Keratinocyte (primary cell): ENCODE results near the gene HMG20A. TPM values are rescaled to one million over a fixed set of nuclear protein-coding genes. Genes with fewer than 3 reads are reported as not detected.

ENCODE experiments used
- DNase-seq: peaks from one replicate; pipeline ENCODE4 v3.0.0-alpha.2; 2011; ENCODE audit warnings: low read depth, missing footprints, low spot score
- FAIRE-seq: peaks from 2 replicates; lab custom pipeline; 2011; peaks lifted over from hg19 to GRCh38; lab: Jason Lieb, UNC
- H2AFZ ChIP-seq: 2 replicates; pipeline ENCODE4 v1.6.0; 2012; ENCODE audit warnings: low read length, control low read depth, inconsistent platforms; ENCODE audit not compliant: control insufficient read depth
- H3K27ac ChIP-seq: 2 replicates; pipeline ENCODE4 v1.5.1; 2011; ENCODE audit warnings: low read length; ENCODE audit not compliant: control insufficient read depth, insufficient read depth
- H3K27me3 ChIP-seq: 3 replicates; pipeline ENCODE4 v1.6.0; 2011; ENCODE audit warnings: low read length; ENCODE audit not compliant: control insufficient read depth, insufficient read depth; ENCODE audit errors: extremely low read depth
- H3K36me3 ChIP-seq, 2 experiments: 2 replicates in 1 of 2; 3 replicates in 1 of 2; pipeline ENCODE4 v1.5.1; 2011; ENCODE audit warnings: low read length in 2 of 2, mild to moderate bottlenecking in 1 of 2; ENCODE audit not compliant: control insufficient read depth in 2 of 2, insufficient read depth in 2 of 2; ENCODE audit errors: extremely low read depth in 1 of 2
- H3K4me1 ChIP-seq: 3 replicates; pipeline ENCODE4 v1.5.1; 2011; ENCODE audit warnings: low read length; ENCODE audit not compliant: control insufficient read depth, insufficient read depth; ENCODE audit errors: extremely low read depth
- H3K4me2 ChIP-seq: 3 replicates; pipeline ENCODE4 v1.6.0; 2011; ENCODE audit warnings: low read depth, low read length; ENCODE audit not compliant: control insufficient read depth, insufficient read depth; ENCODE audit errors: extremely low read depth
- H3K4me3 ChIP-seq, 3 experiments: fragments of 200-600 bp in 1 of 3; sonication (generic) in 1 of 3; 2 replicates in 2 of 3; 3 replicates in 1 of 3; pipeline ENCODE4 v1.5.1; 2011 to 2016; ENCODE audit warnings: low read length in 3 of 3, mild to moderate bottlenecking in 3 of 3, control low read depth in 2 of 3, inconsistent platforms in 1 of 3, low read depth in 1 of 3, mixed read lengths in 1 of 3, mixed run types in 1 of 3, moderate library complexity in 1 of 3; ENCODE audit not compliant: control insufficient read depth in 2 of 3, insufficient read depth in 2 of 3; ENCODE audit errors: extremely low read depth in 1 of 3
- H3K79me2 ChIP-seq: 2 replicates; pipeline ENCODE4 v1.6.0; 2012; ENCODE audit warnings: low read length; ENCODE audit not compliant: control insufficient read depth, insufficient read depth
- H3K9ac ChIP-seq: 3 replicates; pipeline ENCODE4 v1.6.0; 2011; ENCODE audit warnings: low read length; ENCODE audit not compliant: control insufficient read depth, insufficient read depth; ENCODE audit errors: extremely low read depth
- H3K9me1 ChIP-seq: 3 replicates; pipeline ENCODE4 v1.6.0; 2011; ENCODE audit warnings: low read length; ENCODE audit not compliant: control insufficient read depth, insufficient read depth; ENCODE audit errors: extremely low read depth
- H3K9me3 ChIP-seq: 2 replicates; pipeline ENCODE4 v1.5.1; 2012; ENCODE audit warnings: low read depth, low read length; ENCODE audit not compliant: control insufficient read depth
- H4K20me1 ChIP-seq: 3 replicates; pipeline ENCODE4 v1.6.0; 2011; ENCODE audit warnings: low read length; ENCODE audit not compliant: control insufficient read depth, insufficient read depth; ENCODE audit errors: extremely low read depth
- EZH2 ChIP-seq: IDR thresholded peaks from one replicate; pipeline ENCODE4 v1.6.1; 2012; ENCODE audit warnings: inconsistent platforms, mild to moderate bottlenecking, low read length, moderate library complexity
- dilution Hi-C: fragments of 300-500 bp; cut with MboI; formaldehyde crosslinking; loops from one replicate; pipeline ENCODE4 v1.7.0; 2020; ENCODE audit warnings: low sequenced_read_pairs; ENCODE audit not compliant: extremely low pct_ligation_motif_present
- polyA plus RNA-seq, 5 experiments: library from polyadenylated mRNA; depleted of rRNA in 3 of 5; stranded (reverse) in 3 of 5; stranded (forward) in 1 of 5; unstranded in 1 of 5; fragments of >200 nt; gene quantifications; 1 replicate in 1 of 5; 2 replicates in 3 of 5; 3 replicates in 1 of 5; pipeline versions ENCODE4 v1.2.1 to v1.2.3, GENCODE V29; 2011 to 2012; ENCODE audit warnings: missing spikeins in 2 of 5, low read depth in 1 of 5, low replicate concordance in 1 of 5
- TF ChIP-seq, protein P1 (sequence below), 3 experiments: IDR thresholded peaks in 1 of 3; conservative IDR thresholded peaks in 1 of 3; optimal IDR thresholded peaks in 1 of 3; 2 replicates in 2 of 3; 3 replicates in 1 of 3; pipeline versions ENCODE3 to v1.5.1; 2011; ENCODE audit warnings: low read length in 3 of 3, mild to moderate bottlenecking in 3 of 3, moderate library complexity in 2 of 3, control low read depth in 1 of 3, inconsistent platforms in 1 of 3; ENCODE audit not compliant: insufficient read depth in 2 of 3; ENCODE audit errors: extremely low read depth in 1 of 3

Gene HMG20A
- polyA plus RNA-seq, 1 donor (not counting 4 experiments of a cell fraction or from before 2014, with no cell fraction given) = 44.6 TPM

GRCh38 chr15:77496715-77497109 is 76.0 kb downstream of the HMG20A start:
- Histone ChIP-seq H2AFZ (peak overlapping the region; percentile 76), H3K9ac (peak overlapping the region; percentile 23), H4K20me1 (no peaks in the 10 kb centered on the region), H3K27ac (no peak overlapping the region), H3K27me3 (no peaks in the 10 kb centered on the region), H3K9me3 (no peaks in the 10 kb centered on the region), H3K36me3 (no peaks in the 10 kb centered on the region), H3K9me1 (no peaks in the 10 kb centered on the region), H3K4me2 (peak overlapping the region; percentile 55), H3K79me2 (no peaks in the 10 kb centered on the region), H3K4me1 (peaks cover 17% of the 10 kb centered on the region), H3K4me3 (no peak overlapping the region)
- DNase-seq (peak; percentile 15), FAIRE-seq (peak; percentile 68)
- TF ChIP-seq, protein P1, sequence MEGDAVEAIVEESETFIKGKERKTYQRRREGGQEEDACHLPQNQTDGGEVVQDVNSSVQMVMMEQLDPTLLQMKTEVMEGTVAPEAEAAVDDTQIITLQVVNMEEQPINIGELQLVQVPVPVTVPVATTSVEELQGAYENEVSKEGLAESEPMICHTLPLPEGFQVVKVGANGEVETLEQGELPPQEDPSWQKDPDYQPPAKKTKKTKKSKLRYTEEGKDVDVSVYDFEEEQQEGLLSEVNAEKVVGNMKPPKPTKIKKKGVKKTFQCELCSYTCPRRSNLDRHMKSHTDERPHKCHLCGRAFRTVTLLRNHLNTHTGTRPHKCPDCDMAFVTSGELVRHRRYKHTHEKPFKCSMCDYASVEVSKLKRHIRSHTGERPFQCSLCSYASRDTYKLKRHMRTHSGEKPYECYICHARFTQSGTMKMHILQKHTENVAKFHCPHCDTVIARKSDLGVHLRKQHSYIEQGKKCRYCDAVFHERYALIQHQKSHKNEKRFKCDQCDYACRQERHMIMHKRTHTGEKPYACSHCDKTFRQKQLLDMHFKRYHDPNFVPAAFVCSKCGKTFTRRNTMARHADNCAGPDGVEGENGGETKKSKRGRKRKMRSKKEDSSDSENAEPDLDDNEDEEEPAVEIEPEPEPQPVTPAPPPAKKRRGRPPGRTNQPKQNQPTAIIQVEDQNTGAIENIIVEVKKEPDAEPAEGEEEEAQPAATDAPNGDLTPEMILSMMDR (optimal IDR thresholded peaks at IDR 0.05 in 1 of 3, IDR thresholded peaks at IDR 0.05 in 1 of 3, conservative IDR thresholded peaks at IDR 0.05 in 1 of 3; ENCODE audit: extremely low read depth in 1 of 3, insufficient read depth in 2 of 3, low read length in 3 of 3) = peak; percentile 93 to 98 (median 96)
- no peak for TF ChIP-seq EZH2
- dilution Hi-C loops = no loop called here

DNA sequence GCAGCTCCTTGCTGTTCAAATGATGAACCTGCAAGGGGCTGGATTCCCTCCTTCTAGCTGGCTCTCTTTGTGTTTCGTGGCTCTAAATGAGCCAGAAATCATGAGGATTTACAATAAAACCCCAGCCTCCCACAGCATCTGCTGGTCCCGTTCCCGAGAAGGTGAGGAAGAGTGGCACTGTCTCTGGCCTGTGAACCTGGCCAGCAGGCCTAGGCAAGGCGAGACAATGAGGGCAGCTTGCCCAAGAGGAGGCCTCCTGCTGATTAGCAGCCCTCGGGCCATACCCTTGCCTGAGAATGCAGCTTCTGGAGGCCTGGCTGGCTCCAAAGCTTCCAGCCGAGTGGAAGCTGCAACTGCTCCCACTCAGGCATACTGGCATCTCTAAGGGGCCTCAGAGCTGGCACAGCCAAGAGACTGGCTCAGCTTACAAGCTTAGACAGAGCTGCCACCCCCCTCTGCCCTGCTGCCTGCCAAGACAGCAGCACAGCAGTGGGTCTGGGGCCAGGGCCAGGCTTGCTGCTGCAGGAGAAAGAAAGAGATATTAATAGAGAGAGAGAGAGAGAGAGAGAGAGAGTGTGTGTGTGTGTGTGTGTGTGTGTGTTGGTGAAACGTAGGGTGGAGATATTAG is 76.5 kb downstream of the HMG20A start:
- TF ChIP-seq, protein P1 (optimal IDR thresholded peaks at IDR 0.05 in 1 of 3, IDR thresholded peaks at IDR 0.05 in 1 of 3, conservative IDR thresholded peaks at IDR 0.05 in 1 of 3; ENCODE audit: extremely low read depth in 1 of 3, insufficient read depth in 2 of 3, low read length in 3 of 3) = no peak
- TF ChIP-seq EZH2 = no peak
- H2AFZ ChIP-seq = peak overlapping the region; percentile 76
- H3K9me3 ChIP-seq = no peaks in the 10 kb centered on the region
- H3K4me3 ChIP-seq = no peak overlapping the region
- no peak for DNase-seq
- H3K36me3 ChIP-seq = no peaks in the 10 kb centered on the region
- H3K79me2 ChIP-seq = no peaks in the 10 kb centered on the region
- H3K27ac ChIP-seq = no peak overlapping the region
- no peak for FAIRE-seq
- H3K4me1 ChIP-seq = peaks cover 17% of the 10 kb centered on the region
- dilution Hi-C loops = no loop called here
- H4K20me1 ChIP-seq = no peaks in the 10 kb centered on the region
- no peaks in the 10 kb centered on the region for H3K27me3 ChIP-seq
- peak overlapping the region; percentile 23 for H3K9ac ChIP-seq
- H3K4me2 ChIP-seq = peak overlapping the region; percentile 55
- no peaks in the 10 kb centered on the region for H3K9me1 ChIP-seq
